Testis (tissue), 2 donors: Measurements from ENCODE around the gene OTOP3.

Experiments
- POLR2A ChIP-seq: fragments of 450-650 bp; IDR thresholded peaks from one replicate; pipeline ENCODE4 v1.6.1; 2017; ENCODE audit warnings: antibody characterized with exemption, mild to moderate bottlenecking, moderate library complexity
- TF ChIP-seq, protein P1 (sequence below), 3 experiments: fragments of 450-650 bp in 2 of 3; fragments of 200-600 bp in 1 of 3; sonication (generic) in 1 of 3; IDR thresholded peaks; one replicate each; pipeline ENCODE4 v1.5.1; 2016 to 2019; ENCODE audit warnings: antibody characterized with exemption in 3 of 3, mild to moderate bottlenecking in 2 of 3, moderate library complexity in 1 of 3

DNA sequence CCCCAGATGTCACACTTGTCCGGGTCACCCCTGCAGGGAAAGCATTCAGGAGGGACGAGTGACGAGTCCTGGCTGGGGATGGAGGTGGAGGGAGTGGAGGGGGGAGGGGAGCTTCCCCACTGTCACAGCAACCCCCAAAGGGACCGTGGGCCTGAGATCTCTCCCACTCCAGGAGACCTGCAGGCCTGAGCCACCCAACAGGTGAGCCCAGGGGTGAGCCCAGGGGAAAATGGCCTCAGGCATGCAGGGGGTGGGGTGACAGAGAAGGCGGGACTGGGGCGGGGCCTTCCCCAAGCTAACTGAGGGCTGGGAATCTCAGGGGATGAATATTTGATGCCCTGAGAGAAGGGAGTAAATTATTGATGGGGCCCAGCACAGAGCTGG lies 15.1 kb upstream of the OTOP3 start:
- TF ChIP-seq, protein P1, sequence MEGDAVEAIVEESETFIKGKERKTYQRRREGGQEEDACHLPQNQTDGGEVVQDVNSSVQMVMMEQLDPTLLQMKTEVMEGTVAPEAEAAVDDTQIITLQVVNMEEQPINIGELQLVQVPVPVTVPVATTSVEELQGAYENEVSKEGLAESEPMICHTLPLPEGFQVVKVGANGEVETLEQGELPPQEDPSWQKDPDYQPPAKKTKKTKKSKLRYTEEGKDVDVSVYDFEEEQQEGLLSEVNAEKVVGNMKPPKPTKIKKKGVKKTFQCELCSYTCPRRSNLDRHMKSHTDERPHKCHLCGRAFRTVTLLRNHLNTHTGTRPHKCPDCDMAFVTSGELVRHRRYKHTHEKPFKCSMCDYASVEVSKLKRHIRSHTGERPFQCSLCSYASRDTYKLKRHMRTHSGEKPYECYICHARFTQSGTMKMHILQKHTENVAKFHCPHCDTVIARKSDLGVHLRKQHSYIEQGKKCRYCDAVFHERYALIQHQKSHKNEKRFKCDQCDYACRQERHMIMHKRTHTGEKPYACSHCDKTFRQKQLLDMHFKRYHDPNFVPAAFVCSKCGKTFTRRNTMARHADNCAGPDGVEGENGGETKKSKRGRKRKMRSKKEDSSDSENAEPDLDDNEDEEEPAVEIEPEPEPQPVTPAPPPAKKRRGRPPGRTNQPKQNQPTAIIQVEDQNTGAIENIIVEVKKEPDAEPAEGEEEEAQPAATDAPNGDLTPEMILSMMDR (IDR thresholded peaks at IDR 0.05), result no peak
- TF ChIP-seq POLR2A, result no peak
